Tibial artery (tissue), 4 donors: ENCODE measurements around the gene CEACAM20.
A peak's percentile ranks its signal among the peaks of the same experiment; 100 is the strongest.
"Not testable (repeated sequence)": the region's sequence is repeated elsewhere in the genome, so short reads cannot be mapped to it uniquely, and the experiment has no call there.

Experiments used
- DNase-seq, 2 donors: peaks; one replicate each; pipeline ENCODE4 v3.0.0-alpha.2; 2019
- H3K27ac ChIP-seq, 2 donors: fragments of 200-600 bp; sonication (generic) in 1 of 2; 1 replicate in 1 of 2; 2 replicates in 1 of 2; pipeline ENCODE4 v1.5.1; 2018 to 2019; ENCODE audit warnings: mild to moderate bottlenecking in 1 of 2
- H3K27me3 ChIP-seq, 2 donors: fragments of 200-600 bp; sonication (generic) in 1 of 2; one replicate each; pipeline versions ENCODE4 v1.5.1 to v1.6.0; 2016 to 2019
- H3K36me3 ChIP-seq, 3 donors: fragments of 200-600 bp; sonication (generic) in 2 of 3; one replicate each; pipeline ENCODE4 v1.5.1; 2016 to 2019; ENCODE audit warnings: mild to moderate bottlenecking in 2 of 3
- H3K4me1 ChIP-seq, 4 donors: fragments of 200-600 bp; sonication (generic) in 2 of 4; 1 replicate in 3 of 4; 2 replicates in 1 of 4; pipeline ENCODE4 v1.5.1; 2016 to 2019
- H3K4me3 ChIP-seq, 2 donors: fragments of 200-600 bp; sonication (generic) in 1 of 2; 1 replicate in 1 of 2; 2 replicates in 1 of 2; pipeline ENCODE4 v1.5.1; 2018 to 2019; ENCODE audit warnings: mild to moderate bottlenecking in 2 of 2
- H3K9me3 ChIP-seq, 3 donors: fragments of 200-600 bp; sonication (generic) in 1 of 3; one replicate each; pipeline ENCODE4 v1.5.1; 2016 to 2019
- intact Hi-C: fragments of 100-400 bp; cut with DNase I; formaldehyde crosslinking; loops from one replicate; pipeline ENCODE4 v1.15.0; 2023; ENCODE audit warnings: low total_unique reads
- TF ChIP-seq, protein P1 (sequence below), 2 experiments: fragments of 200-600 bp in 1 of 2; fragments of 450-650 bp in 1 of 2; IDR thresholded peaks; one replicate each; pipeline ENCODE4 v1.5.1; 2017 to 2019; ENCODE audit warnings: antibody characterized with exemption in 2 of 2, mild to moderate bottlenecking in 1 of 2, moderate library complexity in 1 of 2

Gene CEACAM20

DNA sequence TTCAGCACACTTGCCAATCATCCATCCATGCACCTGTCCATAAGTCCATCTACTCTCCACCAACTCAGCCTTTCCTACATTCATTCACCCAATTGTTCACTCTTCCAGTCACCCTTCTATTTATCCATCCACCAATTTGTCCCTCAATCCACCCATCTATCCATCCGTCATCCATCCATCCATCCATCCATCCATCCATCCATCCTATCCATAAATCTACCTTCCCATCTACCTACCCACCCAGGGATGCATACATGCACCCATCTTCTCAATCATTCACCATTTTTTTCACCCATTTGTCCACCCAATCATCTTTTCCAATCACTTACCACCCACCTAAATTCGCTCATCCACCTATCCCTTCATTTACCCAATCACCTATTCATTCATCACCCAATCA, 14.6 kb upstream of the CEACAM20 start:
- H3K9me3 ChIP-seq: no peaks in the 10 kb centered on the region
- H3K36me3 ChIP-seq: no peaks in the 10 kb centered on the region
- TF ChIP-seq, protein P1, sequence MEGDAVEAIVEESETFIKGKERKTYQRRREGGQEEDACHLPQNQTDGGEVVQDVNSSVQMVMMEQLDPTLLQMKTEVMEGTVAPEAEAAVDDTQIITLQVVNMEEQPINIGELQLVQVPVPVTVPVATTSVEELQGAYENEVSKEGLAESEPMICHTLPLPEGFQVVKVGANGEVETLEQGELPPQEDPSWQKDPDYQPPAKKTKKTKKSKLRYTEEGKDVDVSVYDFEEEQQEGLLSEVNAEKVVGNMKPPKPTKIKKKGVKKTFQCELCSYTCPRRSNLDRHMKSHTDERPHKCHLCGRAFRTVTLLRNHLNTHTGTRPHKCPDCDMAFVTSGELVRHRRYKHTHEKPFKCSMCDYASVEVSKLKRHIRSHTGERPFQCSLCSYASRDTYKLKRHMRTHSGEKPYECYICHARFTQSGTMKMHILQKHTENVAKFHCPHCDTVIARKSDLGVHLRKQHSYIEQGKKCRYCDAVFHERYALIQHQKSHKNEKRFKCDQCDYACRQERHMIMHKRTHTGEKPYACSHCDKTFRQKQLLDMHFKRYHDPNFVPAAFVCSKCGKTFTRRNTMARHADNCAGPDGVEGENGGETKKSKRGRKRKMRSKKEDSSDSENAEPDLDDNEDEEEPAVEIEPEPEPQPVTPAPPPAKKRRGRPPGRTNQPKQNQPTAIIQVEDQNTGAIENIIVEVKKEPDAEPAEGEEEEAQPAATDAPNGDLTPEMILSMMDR (IDR thresholded peaks at IDR 0.05): no peak
- intact Hi-C loops: no loop called here
- H3K4me3 ChIP-seq: no peak overlapping the region
- H3K4me1 ChIP-seq: no peaks in the 10 kb centered on the region
- no peak overlapping the region for H3K27ac ChIP-seq
- no peak for DNase-seq
- peaks cover 0 to 19% of the 10 kb centered on the region in 2 donors for H3K27me3 ChIP-seq

DNA sequence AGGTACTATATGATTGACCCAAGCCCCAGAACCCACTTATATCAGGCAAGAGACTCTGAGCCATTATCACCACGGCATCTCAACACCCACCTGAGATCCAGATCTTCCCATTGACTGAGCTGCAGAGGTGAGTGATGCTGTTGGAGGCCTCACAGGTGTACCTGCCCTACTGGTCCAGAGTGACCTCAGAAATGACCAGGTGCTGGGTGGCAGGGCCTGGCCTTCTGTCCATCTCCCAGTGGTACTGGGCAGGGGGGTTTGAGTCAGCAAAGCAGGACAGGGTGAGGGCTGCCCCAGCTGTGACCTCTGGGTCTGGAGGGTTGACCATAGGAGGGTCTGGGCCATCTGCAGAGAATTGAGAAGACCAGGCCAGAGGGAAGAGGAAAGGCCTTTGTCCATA, 13.2 kb upstream of the CEACAM20 start:
- Histone ChIP-seq H3K9me3 (no peaks in the 10 kb centered on the region), H3K4me1 (no peaks in the 10 kb centered on the region), H3K27ac (no peak overlapping the region), H3K36me3 (no peaks in the 10 kb centered on the region), H3K4me3 (no peak overlapping the region), H3K27me3 (peaks cover 0 to 19% of the 10 kb centered on the region in 2 donors)
- TF ChIP-seq, protein P1 (IDR thresholded peaks at IDR 0.05): no peak
- no peak for DNase-seq
- intact Hi-C loops: no loop called here

DNA sequence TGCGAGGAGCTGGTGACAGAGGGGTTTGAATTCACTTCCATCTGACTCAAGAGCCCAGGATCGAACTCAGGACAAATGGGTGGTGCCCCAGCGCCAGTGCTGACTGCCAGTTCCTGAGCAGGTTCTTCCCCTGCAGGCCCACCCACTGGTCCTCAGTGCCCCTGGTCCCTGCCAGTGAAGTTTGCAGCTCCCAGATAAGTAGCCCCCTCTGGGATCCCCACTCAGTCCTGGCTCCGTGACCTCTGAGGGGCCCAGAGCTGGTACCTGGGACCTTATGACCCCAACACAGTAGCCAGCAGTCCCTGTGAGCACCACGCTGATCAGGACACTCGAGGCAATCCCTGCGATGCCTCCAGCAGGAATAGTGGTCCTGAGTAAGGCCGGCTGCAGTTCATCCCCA, 11.3 kb upstream of the CEACAM20 start:
- H3K4me3 ChIP-seq: no peak overlapping the region
- H3K27me3 ChIP-seq: peaks cover 0 to 19% of the 10 kb centered on the region in 2 donors
- H3K9me3 ChIP-seq: no peaks in the 10 kb centered on the region
- no peaks in the 10 kb centered on the region for H3K36me3 ChIP-seq
- intact Hi-C loops: no loop called here
- H3K27ac ChIP-seq: no peak overlapping the region
- TF ChIP-seq, protein P1 (IDR thresholded peaks at IDR 0.05): no peak
- peak in 1 of 2 donors; percentile 24 for DNase-seq
- H3K4me1 ChIP-seq: no peaks in the 10 kb centered on the region

DNA sequence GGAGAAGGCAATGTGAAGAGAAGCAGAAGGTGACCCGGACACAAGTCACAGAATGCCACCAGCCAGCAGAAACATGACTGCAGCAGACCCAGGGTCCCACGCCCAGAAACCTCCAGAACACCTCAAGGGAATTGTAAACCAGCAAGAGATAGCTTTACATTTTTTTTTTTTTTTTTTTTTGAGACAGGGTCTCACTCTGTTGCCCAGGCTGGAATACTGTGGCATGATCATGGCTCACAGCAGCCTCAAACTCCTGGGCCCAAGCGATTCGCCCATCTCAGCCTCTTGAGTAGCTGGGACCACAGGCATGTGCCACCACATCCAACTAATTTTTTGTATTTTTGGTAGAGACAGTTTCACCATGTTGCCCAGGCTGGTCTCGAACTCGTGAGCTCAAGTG, 10.5 kb upstream of the CEACAM20 start:
- H3K27me3 ChIP-seq: peaks cover 0 to 19% of the 10 kb centered on the region in 2 donors
- TF ChIP-seq, protein P1 (IDR thresholded peaks at IDR 0.05): no peak
- DNase-seq: peak in 1 of 2 donors; percentile 29
- no peaks in the 10 kb centered on the region for H3K4me1 ChIP-seq
- intact Hi-C loops: no loop called here
- no peak overlapping the region for H3K4me3 ChIP-seq
- no peaks in the 10 kb centered on the region for H3K9me3 ChIP-seq
- H3K36me3 ChIP-seq: no peaks in the 10 kb centered on the region
- no peak overlapping the region for H3K27ac ChIP-seq

DNA sequence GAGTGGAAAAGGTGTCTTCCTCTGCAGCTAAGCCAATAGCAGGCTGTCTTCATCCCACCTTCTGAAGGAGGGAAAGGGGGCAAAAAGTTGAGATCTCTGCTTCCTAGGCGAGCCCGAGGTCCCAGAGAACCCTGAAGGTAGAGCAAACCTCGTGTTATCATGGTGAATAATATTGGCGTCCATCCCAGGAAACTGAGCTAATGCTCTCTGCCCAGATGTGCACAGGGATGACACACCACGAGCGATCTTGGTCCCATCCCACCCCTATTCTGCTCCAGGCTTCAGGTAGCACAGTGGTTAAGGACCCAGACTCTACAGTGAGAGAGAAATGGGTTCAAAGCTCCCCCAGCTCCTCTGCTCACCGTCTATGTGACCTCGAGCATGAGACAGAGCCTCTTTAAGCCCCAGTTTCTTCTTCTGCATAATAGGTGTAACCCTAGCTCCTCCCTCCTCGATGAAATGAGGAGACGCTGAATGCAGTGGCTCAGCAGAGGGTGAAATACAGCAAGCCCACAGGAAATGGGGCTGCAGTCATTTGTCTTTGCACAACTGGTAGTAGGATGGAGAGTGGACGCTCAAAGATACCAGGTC, 9.9 kb upstream of the CEACAM20 start:
- Histone ChIP-seq H3K27ac (no peak overlapping the region), H3K9me3 (no peaks in the 10 kb centered on the region), H3K4me3 (no peak overlapping the region), H3K36me3 (no peaks in the 10 kb centered on the region), H3K4me1 (no peaks in the 10 kb centered on the region), H3K27me3 (peaks cover 0 to 15% of the 10 kb centered on the region in 2 donors)
- intact Hi-C loops: no loop called here
- TF ChIP-seq, protein P1 (IDR thresholded peaks at IDR 0.05): no peak
- DNase-seq: peak in 1 of 2 donors; percentile 4

DNA sequence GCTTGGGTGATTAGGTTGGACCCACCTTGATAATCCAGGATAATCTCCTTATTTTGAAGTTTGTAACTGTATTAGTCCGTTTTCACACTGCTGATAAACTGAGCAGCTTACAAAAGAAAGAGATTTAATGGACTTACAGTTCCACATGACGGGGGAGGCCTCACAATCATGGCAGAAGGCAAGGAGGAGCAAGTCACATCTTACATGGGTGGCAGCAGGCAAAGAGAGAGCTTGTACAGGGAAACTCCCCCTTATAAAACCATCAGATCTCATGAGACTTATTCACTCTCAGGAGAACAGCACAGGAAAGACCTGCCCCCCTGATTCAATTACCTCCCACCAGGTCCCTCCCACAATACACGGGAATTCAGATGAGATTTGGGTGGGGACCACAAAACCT, 5.9 kb upstream of the CEACAM20 start:
- peaks cover 0 to 10% of the 10 kb centered on the region in 2 donors for H3K27me3 ChIP-seq

More for the DNA sequence above, 5.9 kb upstream of the CEACAM20 start:
- H3K4me1 ChIP-seq, H3K27ac ChIP-seq, H3K9me3 ChIP-seq, intact Hi-C loops, H3K4me3 ChIP-seq, H3K36me3 ChIP-seq: not testable (repeated sequence)
- DNase-seq: peak in 1 of 2 donors; percentile 3
